GM12892 (cell line): ENCODE data around the gene FLNB.

Source experiments
- POLR2A ChIP-seq: IDR thresholded peaks from 2 replicates; pipeline ENCODE4 v1.6.1; 2011; ENCODE audit warnings: low read depth, low read length, control low read depth
- TAF1 ChIP-seq: IDR thresholded peaks from 2 replicates; pipeline ENCODE4 v1.6.1; 2011; ENCODE audit warnings: low read depth, mild to moderate bottlenecking, control low read depth, low read length, borderline replicate concordance

DNA sequence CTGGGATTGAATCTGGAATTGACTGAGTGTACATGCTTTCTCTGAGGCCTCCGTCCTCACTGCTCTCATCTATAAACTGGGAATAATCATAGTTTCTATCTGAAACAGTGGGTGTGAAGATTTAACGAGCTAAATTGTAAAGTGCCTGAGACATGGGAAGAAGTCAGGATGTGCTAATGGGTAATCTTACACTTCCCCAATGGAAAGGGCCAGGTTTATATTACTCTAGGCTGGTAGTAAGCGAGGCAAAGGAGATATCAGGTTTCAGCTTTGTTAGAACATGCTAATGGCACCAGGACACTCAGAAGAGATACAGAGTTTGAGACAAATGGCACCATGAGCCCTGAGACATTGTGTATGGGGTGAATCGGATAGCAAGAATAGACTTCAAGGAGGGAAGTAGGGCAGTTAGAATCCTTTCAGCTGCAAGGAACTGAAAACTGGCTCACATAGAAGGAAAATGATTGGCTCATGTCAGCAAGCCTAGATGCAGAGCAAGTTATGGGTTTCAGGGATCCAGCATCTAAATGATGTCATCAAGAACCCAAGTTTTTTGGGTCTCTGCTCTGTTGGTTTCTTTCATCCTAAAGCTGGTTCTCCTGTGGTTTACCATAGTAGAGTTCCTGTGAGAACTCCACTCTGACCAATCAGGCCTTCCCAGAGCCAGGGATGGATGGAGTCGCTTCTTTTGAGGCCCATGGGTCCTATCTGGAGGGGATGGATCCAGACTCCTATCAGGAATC lies 21.8 kb downstream of the FLNB start:
- TF ChIP-seq POLR2A (no peak), TAF1 (no peak)
